HepG2 (cell line): Measurements from ENCODE around the gene MLX. TPM values are rescaled to one million over a fixed set of nuclear protein-coding genes. Genes with fewer than 3 reads are reported as not detected.
A peak's percentile ranks its signal among the peaks of the same experiment; 100 is the strongest.

ENCODE experiments used
- ATRX ChIP-seq: sonication (generic); formaldehyde crosslinking; IDR thresholded peaks from 2 replicates; pipeline ENCODE4 v1.4.0; 2020; ENCODE audit warnings: missing genetic modification reagents, borderline replicate concordance
- CENPX ChIP-seq: sonication (generic); formaldehyde crosslinking; IDR thresholded peaks from 2 replicates; pipeline ENCODE4 v1.9.0; 2021; ENCODE audit warnings: mild to moderate bottlenecking, missing genetic modification reagents, moderate library complexity
- ELF1 ChIP-seq: sonication (generic); formaldehyde crosslinking; IDR thresholded peaks from 2 replicates; pipeline ENCODE4 v1.4.0; 2020; ENCODE audit warnings: missing genetic modification reagents
- HMG20A ChIP-seq: IDR thresholded peaks from 2 replicates; pipeline ENCODE4 v1.6.1; 2016; ENCODE audit warnings: borderline replicate concordance
- JUND ChIP-seq: sonication (generic); formaldehyde crosslinking; IDR thresholded peaks from 2 replicates; pipeline ENCODE4 v1.8.0; 2022; ENCODE audit warnings: mild to moderate bottlenecking, missing genetic modification reagents
- KAT2B ChIP-seq: fragments of 150-350 bp; IDR thresholded peaks from 2 replicates; pipeline ENCODE4 v1.6.1; 2014; ENCODE audit warnings: low read depth, low read length, borderline replicate concordance
- LRRFIP1 ChIP-seq: sonication (generic); formaldehyde crosslinking; conservative IDR thresholded peaks from 2 replicates; pipeline ENCODE4 v1.4.0; 2020; ENCODE audit warnings: missing genetic modification reagents
- MAZ ChIP-seq, 2 experiments: sonication (generic) in 1 of 2; formaldehyde crosslinking in 1 of 2; IDR thresholded peaks; 2 replicates each; pipeline versions ENCODE4 v1.5.0 to v1.6.1; 2012 to 2020; ENCODE audit warnings: low read depth in 2 of 2, mild to moderate bottlenecking in 2 of 2, borderline replicate concordance in 1 of 2, improper control_type of control experiment in 1 of 2, low read length in 1 of 2, missing genetic modification reagents in 1 of 2, moderate library complexity in 1 of 2
- SP2 ChIP-seq: sonication (generic); formaldehyde crosslinking; IDR thresholded peaks from 2 replicates; pipeline ENCODE4 v1.5.1; 2020; ENCODE audit warnings: mild to moderate bottlenecking, missing genetic modification reagents
- SRSF4 ChIP-seq: fragments of 200-400 bp; formaldehyde crosslinking; IDR thresholded peaks from one replicate; pipeline ENCODE4 v1.6.1; 2018; ENCODE audit warnings: mild to moderate bottlenecking, low read depth, low read length, moderate library complexity; ENCODE audit not compliant: poor library complexity, severe bottlenecking
- TFDP2 ChIP-seq: sonication (generic); formaldehyde crosslinking; IDR thresholded peaks from 2 replicates; pipeline ENCODE4 v1.4.0; 2020; ENCODE audit warnings: missing genetic modification reagents
- THAP11 ChIP-seq: IDR thresholded peaks from 2 replicates; pipeline ENCODE4 v1.6.1; 2016; ENCODE audit warnings: missing biosample characterization, missing genetic modification reagents
- WIZ ChIP-seq: sonication (generic); formaldehyde crosslinking; IDR thresholded peaks from 2 replicates; pipeline ENCODE4 v1.5.1; 2020; ENCODE audit warnings: mild to moderate bottlenecking, missing genetic modification reagents
- ZC3H13 ChIP-seq: sonication (generic); formaldehyde crosslinking; IDR thresholded peaks from 2 replicates; pipeline ENCODE4 v1.8.1; 2023; ENCODE audit warnings: mild to moderate bottlenecking, missing genetic modification reagents, moderate library complexity
- ZIK1 ChIP-seq: sonication (generic); formaldehyde crosslinking; IDR thresholded peaks from 2 replicates; pipeline ENCODE4 v1.5.0; 2020; ENCODE audit warnings: mild to moderate bottlenecking, low read depth, missing genetic modification reagents, borderline replicate concordance
- ZMYM3 ChIP-seq: sonication (generic); formaldehyde crosslinking; IDR thresholded peaks from 2 replicates; pipeline ENCODE4 v1.5.1; 2020; ENCODE audit warnings: mild to moderate bottlenecking, missing genetic modification reagents
- ZNF180 ChIP-seq: sonication (generic); formaldehyde crosslinking; IDR thresholded peaks from 2 replicates; pipeline ENCODE4 v1.4.0; 2020; ENCODE audit warnings: low read depth, missing genetic modification reagents, borderline replicate concordance
- ZNF326 ChIP-seq: sonication (generic); formaldehyde crosslinking; IDR thresholded peaks from 2 replicates; pipeline ENCODE4 v1.4.0; 2020; ENCODE audit warnings: missing genetic modification reagents, borderline replicate concordance
- ZNF501 ChIP-seq: sonication (generic); formaldehyde crosslinking; IDR thresholded peaks from 2 replicates; pipeline ENCODE4 v1.5.1; 2020; ENCODE audit warnings: mild to moderate bottlenecking, moderate library complexity, missing genetic modification reagents
- ZNF7 ChIP-seq: IDR thresholded peaks from 2 replicates; pipeline ENCODE4 v1.6.1; 2016; ENCODE audit warnings: missing biosample characterization, missing genetic modification reagents
- ZSCAN22 ChIP-seq: sonication (generic); formaldehyde crosslinking; IDR thresholded peaks from 2 replicates; pipeline ENCODE4 v1.4.0; 2020; ENCODE audit warnings: mild to moderate bottlenecking, missing genetic modification reagents
- polyA plus RNA-seq, 8 experiments: library from polyadenylated mRNA; depleted of rRNA in 3 of 8; stranded (reverse) in 7 of 8; unstranded in 1 of 8; fragments of >200 nt; fragmentation: Illumina TruSeq in 4 of 8; extraction: Trizol in 4 of 8; gene quantifications; 2 replicates each; pipeline versions ENCODE4 v1.2.1 to v1.2.3, GENCODE V29; 2011 to 2016; ENCODE audit warnings: low read depth in 4 of 8, missing spikeins in 1 of 8, mixed read lengths in 1 of 8; ENCODE audit not compliant: insufficient read depth in 1 of 8
- total RNA-seq, 5 experiments: library from RNA; depleted of rRNA; stranded (reverse); fragments of >200 nt; fragmentation: Illumina TruSeq; extraction: Trizol; gene quantifications; 2 replicates each; pipeline ENCODE4 v1.2.3, GENCODE V29; 2016; ENCODE audit warnings: low read depth in 1 of 5
- TF ChIP-seq, protein P1 (sequence below): sonication (generic); formaldehyde crosslinking; IDR thresholded peaks from 2 replicates; pipeline ENCODE4 v1.4.0; 2020; ENCODE audit warnings: missing genetic modification reagents, borderline replicate concordance
- TF ChIP-seq, protein P2 (sequence below): sonication (generic); formaldehyde crosslinking; IDR thresholded peaks from 2 replicates; pipeline ENCODE4 v1.4.0; 2020; ENCODE audit warnings: mild to moderate bottlenecking, missing genetic modification reagents

The MLX gene
- total and polyA plus RNA-seq, 2 of the 13 experiments (the other 11 are each of a cell fraction or from before 2014, with no cell fraction given), result 38.9 to 74.4 TPM

GRCh38 chr17:42554250-42555121, 12.4 kb upstream of the MLX start (continued):
- TF ChIP-seq MAZ (IDR thresholded peaks at IDR 0.05; ENCODE audit: borderline replicate concordance, low read depth, low read length) (peak; percentile 76; the same call in 1 of the 2 replicates), MAZ (CRISPR knock-in tag; IDR thresholded peaks at IDR 0.05; ENCODE audit: low read depth) (peak; percentile 97), ZNF501 (CRISPR knock-in tag) (peak; percentile 86), ZNF7 (CRISPR knock-in tag) (no peak), ZSCAN22 (CRISPR knock-in tag) (no peak), HMG20A (CRISPR knock-in tag) (peak; percentile 20; the same call in 1 of the 2 replicates), WIZ (CRISPR knock-in tag) (peak; percentile 34; the same call in 1 of the 2 replicates), THAP11 (CRISPR knock-in tag) (peak; percentile 93), ZC3H13 (CRISPR knock-in tag) (peak; percentile 89), ZNF180 (CRISPR knock-in tag) (0 out of 2 replicates have a peak, but pooled peaks have one; percentile 49), ELF1 (CRISPR knock-in tag) (peak; percentile 93), ATRX (CRISPR knock-in tag) (no peak), SP2 (CRISPR knock-in tag) (peak; percentile 55; the same call in 1 of the 2 replicates), KAT2B (no peak), JUND (no peak; the same call in 1 of the 2 replicates), TFDP2 (CRISPR knock-in tag) (peak; percentile 87), ZMYM3 (CRISPR knock-in tag) (peak; percentile 47; the same call in 1 of the 2 replicates), ZIK1 (CRISPR knock-in tag) (0 out of 2 replicates have a peak, but pooled peaks have one; percentile 76), SRSF4 (no peak), LRRFIP1 (peak; percentile 85; the same call in 1 of the 2 replicates), CENPX (CRISPR knock-in tag) (no peak), ZNF326 (no peak)
- TF ChIP-seq, protein P1, sequence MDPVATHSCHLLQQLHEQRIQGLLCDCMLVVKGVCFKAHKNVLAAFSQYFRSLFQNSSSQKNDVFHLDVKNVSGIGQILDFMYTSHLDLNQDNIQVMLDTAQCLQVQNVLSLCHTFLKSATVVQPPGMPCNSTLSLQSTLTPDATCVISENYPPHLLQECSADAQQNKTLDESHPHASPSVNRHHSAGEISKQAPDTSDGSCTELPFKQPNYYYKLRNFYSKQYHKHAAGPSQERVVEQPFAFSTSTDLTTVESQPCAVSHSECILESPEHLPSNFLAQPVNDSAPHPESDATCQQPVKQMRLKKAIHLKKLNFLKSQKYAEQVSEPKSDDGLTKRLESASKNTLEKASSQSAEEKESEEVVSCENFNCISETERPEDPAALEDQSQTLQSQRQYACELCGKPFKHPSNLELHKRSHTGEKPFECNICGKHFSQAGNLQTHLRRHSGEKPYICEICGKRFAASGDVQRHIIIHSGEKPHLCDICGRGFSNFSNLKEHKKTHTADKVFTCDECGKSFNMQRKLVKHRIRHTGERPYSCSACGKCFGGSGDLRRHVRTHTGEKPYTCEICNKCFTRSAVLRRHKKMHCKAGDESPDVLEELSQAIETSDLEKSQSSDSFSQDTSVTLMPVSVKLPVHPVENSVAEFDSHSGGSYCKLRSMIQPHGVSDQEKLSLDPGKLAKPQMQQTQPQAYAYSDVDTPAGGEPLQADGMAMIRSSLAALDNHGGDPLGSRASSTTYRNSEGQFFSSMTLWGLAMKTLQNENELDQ (CRISPR knock-in tag), result no peak
- TF ChIP-seq, protein P2, sequence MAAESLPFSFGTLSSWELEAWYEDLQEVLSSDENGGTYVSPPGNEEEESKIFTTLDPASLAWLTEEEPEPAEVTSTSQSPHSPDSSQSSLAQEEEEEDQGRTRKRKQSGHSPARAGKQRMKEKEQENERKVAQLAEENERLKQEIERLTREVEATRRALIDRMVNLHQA (CRISPR knock-in tag), result no peak; the same call in 1 of the 2 replicates
